Limb (tissue), 2 donors: ENCODE data around the gene USP17L20.
"Not testable (repeated sequence)": the region's sequence is repeated elsewhere in the genome, so short reads cannot be mapped to it uniquely, and the experiment has no call there.

Experiments used
- DNase-seq, 2 donors: peaks; one replicate each; pipeline ENCODE4 v3.0.0-alpha.2; 2016; ENCODE audit errors: extremely low spot score in 2 of 2

Gene USP17L20

GRCh38 chr4:9257824-9258223 lies at the start of gene USP17L20:
TSS of gene USP17L20 (plus strand) at chr4:9258124. CDS start at chr4:9258124, 0 bp downstream.
- DNase-seq, result not testable (repeated sequence)

GRCh38 chr4:9210357-9210756 lies 47.6 kb upstream of the USP17L20 start, which contains the start of gene USP17L10:
TSS of gene USP17L10 (plus strand) at chr4:9210657. CDS start at chr4:9210657, 0 bp downstream.
- not testable (repeated sequence) for DNase-seq

- not testable (repeated sequence) for DNase-seq
These were observed 43.2 kb upstream of the USP17L20 start for GRCh38 chr4:9214701-9215100.

GRCh38 chr4:9215105-9215504 lies 42.8 kb upstream of the USP17L20 start, which contains the start of gene USP17L11:
TSS of gene USP17L11 (plus strand) at chr4:9215405. CDS start at chr4:9215405, 0 bp downstream.
- not testable (repeated sequence) for DNase-seq

- DNase-seq, result not testable (repeated sequence)
These were observed 38.1 kb upstream of the USP17L20 start, which contains the start of gene USP17L12 for GRCh38 chr4:9219852-9220251. TSS of gene USP17L12 (plus strand) at chr4:9220152. CDS start at chr4:9220152, 0 bp downstream.

- DNase-seq, result not testable (repeated sequence)
These were observed 33.3 kb upstream of the USP17L20 start, which contains the start of gene USP17L13 for GRCh38 chr4:9224596-9224995. TSS of gene USP17L13 (plus strand) at chr4:9224896. CDS start at chr4:9224896, 0 bp downstream.

- DNase-seq, result not testable (repeated sequence)
These were observed 27.7 kb upstream of the USP17L20 start for GRCh38 chr4:9230249-9230648.

- DNase-seq, result not testable (repeated sequence)
These were observed 23.8 kb upstream of the USP17L20 start, which contains the start of gene USP17L15 for GRCh38 chr4:9234085-9234484. TSS of gene USP17L15 (plus strand) at chr4:9234385. CDS start at chr4:9234385, 0 bp downstream.

- peak in 1 of 2 donors; percentile 0 for DNase-seq
These were observed 19.5 kb upstream of the USP17L20 start for GRCh38 chr4:9238461-9238860.

- not testable (repeated sequence) for DNase-seq
These were observed 14.3 kb upstream of the USP17L20 start, which contains the start of gene USP17L17 for GRCh38 chr4:9243579-9243978. TSS of gene USP17L17 (plus strand) at chr4:9243879. CDS start at chr4:9243879, 0 bp downstream.

- DNase-seq, result not testable (repeated sequence)
These were observed 9.8 kb upstream of the USP17L20 start, which contains the start of gene USP17L18 for GRCh38 chr4:9247953-9248680. TSS of gene USP17L18 (plus strand) at chr4:9248630. CDS start at chr4:9248630, 0 bp downstream.

GRCh38 chr4:9253078-9253477 lies 4.8 kb upstream of the USP17L20 start, which contains the start of gene USP17L19:
TSS of gene USP17L19 (plus strand) at chr4:9253378. CDS start at chr4:9253378, 0 bp downstream.
- not testable (repeated sequence) for DNase-seq

- not testable (repeated sequence) for DNase-seq
These were observed 4.6 kb downstream of the USP17L20 start, which contains the start of gene USP17L21 for GRCh38 chr4:9262572-9262971. TSS of gene USP17L21 (plus strand) at chr4:9262872. CDS start at chr4:9262872, 0 bp downstream.

GRCh38 chr4:9267319-9267718 lies 9.4 kb downstream of the USP17L20 start, which contains the start of gene USP17L22:
TSS of gene USP17L22 (plus strand) at chr4:9267619. CDS start at chr4:9267619, 0 bp downstream.
- not testable (repeated sequence) for DNase-seq

GRCh38 chr4:9271719-9272118 lies 13.8 kb downstream of the USP17L20 start:
- DNase-seq, result not testable (repeated sequence)
